HEK293 (cell line): ENCODE data around the gene TPM3.

Source experiments
- CTCF ChIA-PET: fragments of 350-600 bp; formaldehyde crosslinking; extraction: SDS; loops from one replicate; lab custom pipeline; 2021; ENCODE audit warnings: antibody characterized with exemption; lab: Yijun Ruan, JAX
- POLR2A ChIA-PET: fragments of 300-600 bp; formaldehyde crosslinking; extraction: SDS; loops from one replicate; lab custom pipeline; 2020; ENCODE audit warnings: antibody characterized with exemption, inconsistent platforms; lab: Yijun Ruan, JAX
- H3K27ac ChIP-seq: fragments of 200-500 bp; sonication (Bioruptor generic); 2 replicates; pipeline ENCODE4 v1.5.1; 2014; ENCODE audit warnings: low read depth, low read length, control low read depth, inconsistent platforms; ENCODE audit errors: extremely low read depth
- H3K36me3 ChIP-seq, 2 experiments: fragments of 200-500 bp in 1 of 2; sonication (Bioruptor generic) in 1 of 2; 1 replicate in 1 of 2; 2 replicates in 1 of 2; pipeline ENCODE4 v1.5.1; 2014 to 2017; ENCODE audit warnings: inconsistent platforms in 2 of 2, low read length in 2 of 2; ENCODE audit not compliant: control insufficient read depth in 2 of 2, insufficient read depth in 1 of 2
- H3K4me1 ChIP-seq: fragments of 200-500 bp; sonication (Bioruptor generic); 2 replicates; pipeline ENCODE4 v1.5.1; 2014; ENCODE audit warnings: mild to moderate bottlenecking, low read length, inconsistent platforms; ENCODE audit not compliant: control insufficient read depth, insufficient read depth
- H3K4me3 ChIP-seq: 2 replicates; pipeline ENCODE4 v1.5.1; 2011; ENCODE audit warnings: low read depth, mild to moderate bottlenecking, control low read depth, low read length, moderate library complexity
- H3K9me3 ChIP-seq: fragments of 200-500 bp; sonication (Bioruptor generic); 2 replicates; pipeline ENCODE4 v1.5.1; 2014; ENCODE audit warnings: low read depth, low read length, inconsistent platforms; ENCODE audit not compliant: control insufficient read depth, insufficient read depth
- HOXA7 ChIP-seq: sonication (generic); formaldehyde crosslinking; IDR thresholded peaks from 2 replicates; pipeline ENCODE4 v1.8.1; 2022; ENCODE audit warnings: missing genetic modification reagents, borderline replicate concordance
- PRDM4 ChIP-seq: fragments of 450-650 bp; formaldehyde crosslinking; IDR thresholded peaks from 2 replicates; pipeline ENCODE4 v1.5.1; 2017; ENCODE audit warnings: missing biosample characterization, missing genetic modification characterization
- PRDM6 ChIP-seq: fragments of 450-650 bp; formaldehyde crosslinking; IDR thresholded peaks from 2 replicates; pipeline ENCODE4 v1.5.1; 2017; ENCODE audit warnings: missing biosample characterization, missing genetic modification characterization
- SCRT1 ChIP-seq: fragments of 450-650 bp; formaldehyde crosslinking; IDR thresholded peaks from 2 replicates; pipeline ENCODE4 v1.5.1; 2016; ENCODE audit warnings: missing biosample characterization, missing genetic modification characterization, borderline replicate concordance
- WT1 ChIP-seq: fragments of 450-650 bp; formaldehyde crosslinking; IDR thresholded peaks from 2 replicates; pipeline ENCODE4 v1.5.1; 2016; ENCODE audit warnings: missing biosample characterization, missing genetic modification characterization
- ZBTB49 ChIP-seq: fragments of 450-650 bp; formaldehyde crosslinking; IDR thresholded peaks from 2 replicates; pipeline ENCODE4 v1.5.1; 2016; ENCODE audit warnings: missing biosample characterization, missing genetic modification characterization, low read depth
- ZEB2 ChIP-seq: fragments of 450-650 bp; formaldehyde crosslinking; IDR thresholded peaks from 2 replicates; pipeline ENCODE4 v1.5.1; 2016; ENCODE audit warnings: missing biosample characterization, missing genetic modification characterization
- ZFP69B ChIP-seq: fragments of 450-650 bp; formaldehyde crosslinking; IDR thresholded peaks from 2 replicates; pipeline ENCODE4 v1.5.1; 2016; ENCODE audit warnings: missing biosample characterization, missing genetic modification characterization
- ZNF366 ChIP-seq: fragments of 450-650 bp; formaldehyde crosslinking; conservative IDR thresholded peaks from 2 replicates; pipeline ENCODE4 v1.5.1; 2016; ENCODE audit warnings: missing biosample characterization, missing genetic modification characterization
- ZNF391 ChIP-seq: fragments of 450-650 bp; formaldehyde crosslinking; IDR thresholded peaks from 2 replicates; pipeline ENCODE4 v1.5.1; 2016; ENCODE audit warnings: low read depth, missing biosample characterization, missing genetic modification characterization, borderline replicate concordance
- ZNF394 ChIP-seq: fragments of 450-650 bp; formaldehyde crosslinking; IDR thresholded peaks from 2 replicates; pipeline ENCODE4 v1.5.1; 2016; ENCODE audit warnings: missing biosample characterization, missing genetic modification characterization, mild to moderate bottlenecking, moderate library complexity, borderline replicate concordance
- ZNF518A ChIP-seq: fragments of 450-650 bp; formaldehyde crosslinking; conservative IDR thresholded peaks from 2 replicates; pipeline ENCODE4 v1.5.1; 2016; ENCODE audit warnings: low read depth, missing biosample characterization, missing genetic modification characterization
- ZNF558 ChIP-seq: fragments of 450-650 bp; formaldehyde crosslinking; IDR thresholded peaks from 2 replicates; pipeline ENCODE4 v1.5.1; 2016; ENCODE audit warnings: missing biosample characterization, missing genetic modification characterization
- ZNF610 ChIP-seq: fragments of 450-650 bp; formaldehyde crosslinking; IDR thresholded peaks from 2 replicates; pipeline ENCODE4 v1.5.1; 2016; ENCODE audit warnings: missing biosample characterization, missing genetic modification characterization, borderline replicate concordance
- ZNF629 ChIP-seq: fragments of 450-650 bp; formaldehyde crosslinking; IDR thresholded peaks from 2 replicates; pipeline ENCODE4 v1.5.1; 2017; ENCODE audit warnings: missing biosample characterization, missing genetic modification characterization
- ZSCAN23 ChIP-seq: fragments of 450-650 bp; formaldehyde crosslinking; IDR thresholded peaks from 2 replicates; pipeline ENCODE4 v1.5.1; 2016; ENCODE audit warnings: missing biosample characterization, missing genetic modification characterization
- TF ChIP-seq, protein P1 (sequence below): fragments of 450-650 bp; IDR thresholded peaks from 2 replicates; pipeline ENCODE4 v1.5.1; 2018; ENCODE audit warnings: missing biosample characterization, missing genetic modification characterization
- TF ChIP-seq, protein P2 (sequence below): fragments of 450-650 bp; formaldehyde crosslinking; IDR thresholded peaks from 2 replicates; pipeline ENCODE4 v1.5.1; 2016; ENCODE audit warnings: missing biosample characterization, missing genetic modification characterization

Gene TPM3

DNA sequence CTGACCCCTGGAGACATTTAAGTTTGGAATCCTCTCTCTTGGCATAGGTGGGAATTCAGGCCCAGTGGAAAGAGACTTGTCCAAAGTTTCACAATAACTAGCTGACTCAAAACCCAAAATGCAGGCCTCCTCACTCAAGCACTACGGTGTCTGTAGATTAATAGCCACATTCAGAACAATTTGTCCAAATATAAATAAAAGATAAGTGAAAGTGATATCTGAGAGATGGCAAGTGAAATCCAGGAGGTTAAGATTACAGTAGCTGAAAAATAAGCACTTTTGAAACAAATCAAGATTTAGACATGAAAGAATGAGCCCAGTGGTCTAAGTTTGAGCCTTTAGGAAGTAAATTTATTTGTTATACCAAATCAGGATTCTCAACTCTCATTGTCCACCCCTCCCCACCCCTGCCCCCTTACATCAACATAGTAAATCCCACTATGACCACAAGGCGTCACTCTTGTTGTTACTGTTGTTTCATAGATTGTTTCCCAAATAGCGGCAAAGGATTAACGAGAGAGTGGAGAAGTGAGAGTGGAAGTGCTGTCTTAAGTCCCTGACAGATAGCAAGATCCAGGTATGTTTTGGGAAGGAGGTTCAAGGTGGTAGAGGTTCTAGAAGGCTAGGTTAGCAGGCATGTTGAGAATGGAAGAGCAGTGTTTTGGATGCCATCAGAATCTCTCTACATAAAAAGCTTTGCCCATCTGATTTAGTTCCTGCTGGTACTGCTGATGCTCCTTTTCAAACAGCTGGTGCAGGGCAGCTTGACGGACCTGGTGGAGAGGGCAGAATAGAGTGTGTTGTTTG lies 7.1 kb upstream of the TPM3 start (continued):
- TF ChIP-seq ZNF518A (no peak), PRDM4 (no peak), ZNF610 (tag by site-specific recombination) (no peak), ZBTB49 (tag by site-specific recombination) (no peak), ZNF558 (tag by site-specific recombination) (no peak), ZNF629 (peak; percentile 10; the same call in 1 of the 2 replicates), HOXA7 (CRISPR knock-in tag) (no peak), ZFP69B (tag by site-specific recombination) (no peak), ZNF391 (tag by site-specific recombination) (no peak)
- TF ChIP-seq, protein P1, sequence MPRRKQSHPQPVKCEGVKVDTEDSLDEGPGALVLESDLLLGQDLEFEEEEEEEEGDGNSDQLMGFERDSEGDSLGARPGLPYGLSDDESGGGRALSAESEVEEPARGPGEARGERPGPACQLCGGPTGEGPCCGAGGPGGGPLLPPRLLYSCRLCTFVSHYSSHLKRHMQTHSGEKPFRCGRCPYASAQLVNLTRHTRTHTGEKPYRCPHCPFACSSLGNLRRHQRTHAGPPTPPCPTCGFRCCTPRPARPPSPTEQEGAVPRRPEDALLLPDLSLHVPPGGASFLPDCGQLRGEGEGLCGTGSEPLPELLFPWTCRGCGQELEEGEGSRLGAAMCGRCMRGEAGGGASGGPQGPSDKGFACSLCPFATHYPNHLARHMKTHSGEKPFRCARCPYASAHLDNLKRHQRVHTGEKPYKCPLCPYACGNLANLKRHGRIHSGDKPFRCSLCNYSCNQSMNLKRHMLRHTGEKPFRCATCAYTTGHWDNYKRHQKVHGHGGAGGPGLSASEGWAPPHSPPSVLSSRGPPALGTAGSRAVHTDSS = no peak
- TF ChIP-seq, protein P2, sequence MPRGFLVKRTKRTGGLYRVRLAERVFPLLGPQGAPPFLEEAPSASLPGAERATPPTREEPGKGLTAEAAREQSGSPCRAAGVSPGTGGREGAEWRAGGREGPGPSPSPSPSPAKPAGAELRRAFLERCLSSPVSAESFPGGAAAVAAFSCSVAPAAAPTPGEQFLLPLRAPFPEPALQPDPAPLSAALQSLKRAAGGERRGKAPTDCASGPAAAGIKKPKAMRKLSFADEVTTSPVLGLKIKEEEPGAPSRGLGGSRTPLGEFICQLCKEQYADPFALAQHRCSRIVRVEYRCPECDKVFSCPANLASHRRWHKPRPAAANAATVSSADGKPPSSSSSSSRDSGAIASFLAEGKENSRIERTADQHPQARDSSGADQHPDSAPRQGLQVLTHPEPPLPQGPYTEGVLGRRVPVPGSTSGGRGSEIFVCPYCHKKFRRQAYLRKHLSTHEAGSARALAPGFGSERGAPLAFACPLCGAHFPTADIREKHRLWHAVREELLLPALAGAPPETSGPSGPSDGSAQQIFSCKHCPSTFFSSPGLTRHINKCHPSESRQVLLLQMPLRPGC (tag by site-specific recombination) = no peak

DNA sequence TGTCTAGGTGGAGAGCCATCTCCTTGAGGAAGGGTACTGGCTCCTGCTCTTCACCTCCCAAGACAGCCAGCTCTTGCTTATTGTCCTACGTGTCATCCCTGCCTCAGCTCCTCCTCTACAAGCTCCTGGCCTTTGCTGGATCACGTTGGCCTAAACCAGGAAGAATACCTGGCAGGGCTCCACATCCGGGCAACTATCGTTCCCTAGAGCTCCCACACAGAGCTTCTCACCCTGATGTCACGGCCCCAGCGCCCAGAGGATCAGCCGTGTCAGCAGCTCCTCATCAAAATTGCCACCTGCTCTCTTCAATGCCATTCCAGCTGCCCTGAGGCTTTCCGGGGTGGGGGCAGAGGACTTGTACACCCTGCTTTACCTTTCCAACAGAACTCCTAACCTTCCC lies 1.9 kb upstream of the TPM3 start:
- H3K4me3 ChIP-seq = no peak overlapping the region
- no peak overlapping the region for H3K27ac ChIP-seq
- CTCF ChIA-PET = interaction anchor here (1.0 to 2.1 kb wide), 3 partner anchors 9 to 141 kb away, joined by 3 to 12 read pairs (median 7); no protein-coding TSS in a partner anchor
- TF ChIP-seq ZNF610 (tag by site-specific recombination) (no peak), SCRT1 (tag by site-specific recombination) (no peak), ZEB2 (tag by site-specific recombination) (no peak), ZSCAN23 (tag by site-specific recombination) (no peak), WT1 (tag by site-specific recombination) (no peak), ZNF366 (tag by site-specific recombination) (no peak), ZNF394 (no peak), PRDM6 (tag by site-specific recombination) (no peak)
- H3K4me1 ChIP-seq = peaks cover 6% of the 10 kb centered on the region
- no peaks in the 10 kb centered on the region for H3K36me3 ChIP-seq
- POLR2A ChIA-PET = interaction anchor here (1.1 kb wide), 1 partner anchor 201 kb away, joined by 4 read pairs; no protein-coding TSS in a partner anchor
- H3K9me3 ChIP-seq = no peaks in the 10 kb centered on the region
